Ishikawa (cell line): Measurements from ENCODE around the gene PPP1R13B.

Experiments
- CEBPB ChIP-seq: IDR thresholded peaks from 2 replicates; pipeline ENCODE4 v1.6.1; 2012
- CREB1 ChIP-seq: IDR thresholded peaks from 2 replicates; pipeline ENCODE4 v1.6.1; 2012; ENCODE audit warnings: low read depth
- EGR1 ChIP-seq: IDR thresholded peaks from 2 replicates; pipeline ENCODE4 v1.6.1; 2012
- EP300 ChIP-seq: IDR thresholded peaks from 2 replicates; pipeline ENCODE4 v1.6.1; 2012; ENCODE audit warnings: borderline replicate concordance
- FOXM1 ChIP-seq: IDR thresholded peaks from 2 replicates; pipeline ENCODE4 v1.6.1; 2012; ENCODE audit warnings: low read depth, borderline replicate concordance
- NFIC ChIP-seq: IDR thresholded peaks from 2 replicates; pipeline ENCODE4 v1.6.1; 2012
- RAD21 ChIP-seq: IDR thresholded peaks from 2 replicates; pipeline ENCODE4 v1.6.1; 2012; ENCODE audit warnings: low read depth
- TAF1 ChIP-seq: IDR thresholded peaks from 2 replicates; pipeline ENCODE4 v1.6.1; 2012; ENCODE audit warnings: low read depth, mild to moderate bottlenecking
- TCF12 ChIP-seq: IDR thresholded peaks from 2 replicates; pipeline ENCODE4 v1.6.1; 2012; ENCODE audit warnings: low read depth
- TEAD4 ChIP-seq: IDR thresholded peaks from 2 replicates; pipeline ENCODE4 v1.6.1; 2012
- YY1 ChIP-seq: IDR thresholded peaks from 2 replicates; pipeline ENCODE4 v1.6.1; 2012; ENCODE audit warnings: low read depth
- ZBTB7A ChIP-seq: IDR thresholded peaks from 2 replicates; pipeline ENCODE4 v1.6.1; 2012; ENCODE audit warnings: low read depth
- TF ChIP-seq, protein P1 (sequence below): IDR thresholded peaks from 2 replicates; pipeline ENCODE4 v1.6.1; 2012; ENCODE audit warnings: low read depth, mild to moderate bottlenecking
- TF ChIP-seq, protein P2 (sequence below): IDR thresholded peaks from 2 replicates; pipeline ENCODE4 v1.6.1; 2012
- TF ChIP-seq, protein P3 (sequence below): IDR thresholded peaks from 2 replicates; pipeline ENCODE4 v1.6.1; 2012

Gene PPP1R13B

DNA sequence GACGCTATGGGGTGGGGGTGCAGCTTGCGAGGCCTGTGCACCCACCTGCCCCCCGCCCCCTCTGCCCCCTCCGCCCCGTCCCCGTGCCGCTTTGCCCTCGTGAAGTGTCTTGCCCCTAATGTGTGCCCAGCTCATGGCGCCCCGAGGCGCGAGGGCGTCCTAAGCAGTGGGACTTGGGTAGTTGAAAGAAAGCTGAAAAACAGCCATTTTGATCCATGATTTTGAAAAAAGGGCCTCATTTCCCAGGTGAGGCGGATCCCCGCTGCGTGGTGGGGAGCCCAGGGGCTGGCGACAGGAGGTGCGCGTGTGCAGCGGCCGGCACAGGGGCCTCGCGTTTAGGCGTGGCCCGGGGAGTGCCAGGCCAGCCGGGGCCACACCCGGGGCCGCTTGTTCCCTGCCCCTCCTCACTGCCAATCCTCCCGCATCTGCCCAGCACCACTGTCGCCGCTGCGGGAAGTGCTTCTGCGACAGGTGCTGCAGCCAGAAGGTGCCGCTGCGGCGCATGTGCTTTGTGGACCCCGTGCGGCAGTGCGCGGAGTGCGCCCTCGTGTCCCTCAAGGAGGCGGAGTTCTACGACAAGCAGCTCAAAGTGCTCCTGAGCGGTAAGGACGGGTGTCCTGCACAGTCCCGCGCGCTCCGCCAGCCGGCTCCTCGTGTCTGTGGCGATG is 119.9 kb downstream of the PPP1R13B start:
- TF ChIP-seq, protein P1, sequence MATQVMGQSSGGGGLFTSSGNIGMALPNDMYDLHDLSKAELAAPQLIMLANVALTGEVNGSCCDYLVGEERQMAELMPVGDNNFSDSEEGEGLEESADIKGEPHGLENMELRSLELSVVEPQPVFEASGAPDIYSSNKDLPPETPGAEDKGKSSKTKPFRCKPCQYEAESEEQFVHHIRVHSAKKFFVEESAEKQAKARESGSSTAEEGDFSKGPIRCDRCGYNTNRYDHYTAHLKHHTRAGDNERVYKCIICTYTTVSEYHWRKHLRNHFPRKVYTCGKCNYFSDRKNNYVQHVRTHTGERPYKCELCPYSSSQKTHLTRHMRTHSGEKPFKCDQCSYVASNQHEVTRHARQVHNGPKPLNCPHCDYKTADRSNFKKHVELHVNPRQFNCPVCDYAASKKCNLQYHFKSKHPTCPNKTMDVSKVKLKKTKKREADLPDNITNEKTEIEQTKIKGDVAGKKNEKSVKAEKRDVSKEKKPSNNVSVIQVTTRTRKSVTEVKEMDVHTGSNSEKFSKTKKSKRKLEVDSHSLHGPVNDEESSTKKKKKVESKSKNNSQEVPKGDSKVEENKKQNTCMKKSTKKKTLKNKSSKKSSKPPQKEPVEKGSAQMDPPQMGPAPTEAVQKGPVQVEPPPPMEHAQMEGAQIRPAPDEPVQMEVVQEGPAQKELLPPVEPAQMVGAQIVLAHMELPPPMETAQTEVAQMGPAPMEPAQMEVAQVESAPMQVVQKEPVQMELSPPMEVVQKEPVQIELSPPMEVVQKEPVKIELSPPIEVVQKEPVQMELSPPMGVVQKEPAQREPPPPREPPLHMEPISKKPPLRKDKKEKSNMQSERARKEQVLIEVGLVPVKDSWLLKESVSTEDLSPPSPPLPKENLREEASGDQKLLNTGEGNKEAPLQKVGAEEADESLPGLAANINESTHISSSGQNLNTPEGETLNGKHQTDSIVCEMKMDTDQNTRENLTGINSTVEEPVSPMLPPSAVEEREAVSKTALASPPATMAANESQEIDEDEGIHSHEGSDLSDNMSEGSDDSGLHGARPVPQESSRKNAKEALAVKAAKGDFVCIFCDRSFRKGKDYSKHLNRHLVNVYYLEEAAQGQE = no peak
- no peak for TF ChIP-seq CREB1
- no peak for TF ChIP-seq EP300
- no peak for TF ChIP-seq TCF12
- no peak for TF ChIP-seq NFIC
- TF ChIP-seq, protein P2, sequence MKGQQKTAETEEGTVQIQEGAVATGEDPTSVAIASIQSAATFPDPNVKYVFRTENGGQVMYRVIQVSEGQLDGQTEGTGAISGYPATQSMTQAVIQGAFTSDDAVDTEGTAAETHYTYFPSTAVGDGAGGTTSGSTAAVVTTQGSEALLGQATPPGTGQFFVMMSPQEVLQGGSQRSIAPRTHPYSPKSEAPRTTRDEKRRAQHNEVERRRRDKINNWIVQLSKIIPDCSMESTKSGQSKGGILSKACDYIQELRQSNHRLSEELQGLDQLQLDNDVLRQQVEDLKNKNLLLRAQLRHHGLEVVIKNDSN = no peak
- TF ChIP-seq, protein P3, sequence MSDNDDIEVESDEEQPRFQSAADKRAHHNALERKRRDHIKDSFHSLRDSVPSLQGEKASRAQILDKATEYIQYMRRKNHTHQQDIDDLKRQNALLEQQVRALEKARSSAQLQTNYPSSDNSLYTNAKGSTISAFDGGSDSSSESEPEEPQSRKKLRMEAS = no peak
- no peak for TF ChIP-seq FOXM1
- no peak for TF ChIP-seq TAF1
- TF ChIP-seq RAD21 = no peak
- TF ChIP-seq ZBTB7A = no peak
- no peak for TF ChIP-seq CEBPB

DNA sequence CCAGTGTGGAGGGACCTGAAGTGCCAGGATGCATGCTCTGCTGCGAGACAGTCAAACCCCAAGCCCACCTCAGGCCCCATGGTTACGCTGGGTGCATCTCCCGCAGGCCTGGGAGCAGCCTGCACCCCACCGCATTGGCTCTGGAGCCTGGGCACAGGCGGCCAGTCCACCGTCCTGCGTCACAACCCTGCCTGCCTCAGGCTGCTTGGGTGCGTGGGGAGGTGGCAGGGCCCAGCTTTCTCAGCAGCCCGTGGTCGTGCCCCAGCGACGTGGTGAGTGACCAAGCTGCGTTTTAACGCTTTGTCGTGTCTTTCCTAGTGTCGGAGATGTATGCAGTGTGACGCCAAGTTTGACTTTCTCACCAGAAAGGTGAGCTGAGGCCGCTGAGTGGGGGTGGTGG is 120.9 kb downstream of the PPP1R13B start:
- TF ChIP-seq RAD21 (no peak), NFIC (no peak), EP300 (no peak), TCF12 (no peak), FOXM1 (no peak), CREB1 (no peak), EGR1 (no peak), CEBPB (no peak), TAF1 (no peak), TEAD4 (no peak), ZBTB7A (no peak), YY1 (no peak)
- TF ChIP-seq, protein P1 = no peak
- TF ChIP-seq, protein P3 = no peak
- TF ChIP-seq, protein P2 = no peak

DNA sequence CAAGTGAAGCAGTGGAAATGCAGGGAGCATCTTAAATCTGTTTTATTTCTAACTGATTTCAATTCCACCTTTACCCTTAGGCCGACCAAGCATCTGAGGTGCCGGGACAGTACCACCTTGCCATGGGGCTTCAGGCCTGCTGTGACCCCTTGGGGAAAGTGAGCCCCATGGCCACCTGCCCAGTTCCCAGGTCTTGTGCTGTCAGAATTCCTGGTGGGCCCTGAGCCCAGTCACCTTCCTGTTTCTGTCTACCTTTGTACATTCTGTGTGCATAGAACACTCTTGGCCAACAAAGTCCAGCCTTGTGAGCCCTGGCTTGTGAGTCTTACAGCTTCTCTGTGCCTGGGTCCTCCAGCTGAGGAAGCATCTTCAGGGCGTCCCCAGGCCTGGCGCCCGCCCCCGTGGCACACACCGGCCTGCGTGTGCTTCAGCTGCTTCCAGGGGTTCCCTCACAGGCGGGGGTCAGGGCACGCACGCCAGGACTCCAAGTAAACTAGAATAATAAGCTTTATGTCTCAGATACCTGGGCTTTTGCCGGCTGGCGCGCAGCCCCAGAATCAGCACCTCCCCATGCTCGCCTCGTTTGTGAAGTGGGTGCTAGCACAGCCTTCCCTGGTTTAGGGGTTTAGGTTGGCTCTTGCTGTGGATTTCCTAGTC is 121.5 kb downstream of the PPP1R13B start:
- TF ChIP-seq, protein P1 = no peak
- TF ChIP-seq TCF12 = no peak
- TF ChIP-seq, protein P3 = no peak
- TF ChIP-seq, protein P2 = no peak
